Left lung (tissue), 10 donors: ENCODE results near the gene LILRB3. TPM values are rescaled to one million over a fixed set of nuclear protein-coding genes. Genes with fewer than 3 reads are reported as not detected.
"Not testable (repeated sequence)": the region's sequence is repeated elsewhere in the genome, so short reads cannot be mapped to it uniquely, and the experiment has no call there.

Experiments used
- ATAC-seq: fragments of 200-7000 bp; cut with Tn5 transposase; one replicate; pipeline ENCODE4 v1.9.1; 2020; ENCODE audit warnings: moderate library complexity
- DNase-seq, 4 donors: peaks; one replicate each; pipeline ENCODE4 v3.0.0-alpha.2; 2013 to 2020
- H3K27ac ChIP-seq, 2 donors: fragments of 200-600 bp; sonication (generic) in 1 of 2; one replicate each; pipeline versions ENCODE4 v1.5.0 to v1.8.0; 2020 to 2021
- H3K27me3 ChIP-seq, 2 donors: fragments of 200-600 bp; sonication (generic) in 1 of 2; one replicate each; pipeline versions ENCODE4 v1.5.0 to v1.8.0; 2020 to 2021
- H3K36me3 ChIP-seq, 2 donors: fragments of 200-600 bp; sonication (generic) in 1 of 2; one replicate each; pipeline versions ENCODE4 v1.5.0 to v1.8.0; 2020 to 2021
- H3K4me1 ChIP-seq, 2 donors: fragments of 200-600 bp; one replicate each; pipeline ENCODE4 v1.8.0; 2021
- H3K4me3 ChIP-seq, 2 donors: fragments of 200-600 bp; sonication (generic) in 1 of 2; one replicate each; pipeline versions ENCODE4 v1.5.0 to v1.8.0; 2020 to 2021; ENCODE audit warnings: mild to moderate bottlenecking in 1 of 2
- H3K9me3 ChIP-seq, 2 donors: fragments of 200-600 bp; sonication (generic) in 1 of 2; one replicate each; pipeline versions ENCODE4 v1.5.0 to v1.8.0; 2020 to 2021
- CTCF ChIP-seq, 2 donors: fragments of 200-600 bp; sonication (generic) in 1 of 2; IDR thresholded peaks; one replicate each; pipeline versions ENCODE4 v1.5.0 to v1.8.0; 2021; ENCODE audit warnings: antibody characterized with exemption in 2 of 2
- intact Hi-C, 2 donors: fragments of 100-400 bp; cut with DNase I; formaldehyde crosslinking; loops; one replicate each; pipeline versions ENCODE4 v1.11.2 to v1.14.2; 2022
- polyA plus RNA-seq, 6 donors: library from polyadenylated mRNA; unstranded; fragments of 120-200 nt; gene quantifications; one replicate each; pipeline ENCODE4 v1.2.1, GENCODE V29; 2013; ENCODE audit not compliant: insufficient read length in 6 of 6
- total RNA-seq, 2 donors: library from RNA; stranded (reverse); fragmentation: NEBNext Ultra II Directional; extraction: Animal tissue kit (Norgen Biotek cat#: 25700); gene quantifications; one replicate each; pipeline ENCODE4 v1.2.1, GENCODE V29; 2021
- donor health status: DM: no; HTN: yes; CAD: no.
- donor health status: DM: no; HTN: no; CAD: no.

The LILRB3 gene
- total and polyA plus RNA-seq, 8 donors: 2.1 to 90.8 (median 2.6) TPM

DNA sequence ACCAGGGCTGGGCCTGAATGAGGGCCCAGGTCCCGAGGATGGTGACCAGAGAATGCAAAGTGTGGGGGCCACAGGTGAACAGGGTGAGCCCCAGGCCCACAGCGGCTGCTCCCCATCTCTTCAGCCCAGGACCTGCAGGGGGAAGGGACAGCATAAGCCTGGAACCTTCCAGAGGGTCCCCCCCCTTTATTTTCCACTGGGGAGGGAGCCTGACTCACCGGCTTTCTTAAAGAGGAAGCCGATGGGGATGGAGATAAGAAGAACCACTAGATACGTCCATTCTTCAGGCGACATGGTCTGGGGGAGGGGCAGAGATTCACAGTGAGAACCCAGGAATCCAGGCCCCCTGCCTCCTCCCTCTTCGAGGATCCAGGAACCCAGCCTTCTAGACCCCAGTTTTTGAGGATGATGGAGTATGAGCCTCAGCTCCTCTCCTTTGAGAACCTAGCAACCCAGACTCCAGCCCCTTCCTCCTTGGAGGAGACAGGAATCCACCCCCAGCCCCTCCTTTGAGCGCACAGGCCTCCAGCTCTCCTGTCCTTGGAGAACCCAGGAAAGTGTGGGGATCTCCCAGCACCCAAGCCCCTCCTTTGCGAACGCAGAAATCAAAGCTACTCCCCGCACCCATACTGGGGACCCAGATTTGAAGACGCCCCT is 34.5 kb downstream of the LILRB3 start:
- Histone ChIP-seq H3K4me3 (peak overlapping the region; percentile 52 to 95), H3K27me3 (no peaks in the 10 kb centered on the region), H3K27ac (peak overlapping the region; percentile 99), H3K9me3 (no peaks in the 10 kb centered on the region), H3K36me3 (peaks cover 0 to 36% of the 10 kb centered on the region in 2 donors), H3K4me1 (peaks cover 11 to 38% of the 10 kb centered on the region in 2 donors)
- intact Hi-C loops: no loop called here
- peak in 1 of 4 donors; percentile 63 for DNase-seq
- no peak for TF ChIP-seq CTCF (IDR thresholded peaks at IDR 0.05)
- ATAC-seq: no peak

DNA sequence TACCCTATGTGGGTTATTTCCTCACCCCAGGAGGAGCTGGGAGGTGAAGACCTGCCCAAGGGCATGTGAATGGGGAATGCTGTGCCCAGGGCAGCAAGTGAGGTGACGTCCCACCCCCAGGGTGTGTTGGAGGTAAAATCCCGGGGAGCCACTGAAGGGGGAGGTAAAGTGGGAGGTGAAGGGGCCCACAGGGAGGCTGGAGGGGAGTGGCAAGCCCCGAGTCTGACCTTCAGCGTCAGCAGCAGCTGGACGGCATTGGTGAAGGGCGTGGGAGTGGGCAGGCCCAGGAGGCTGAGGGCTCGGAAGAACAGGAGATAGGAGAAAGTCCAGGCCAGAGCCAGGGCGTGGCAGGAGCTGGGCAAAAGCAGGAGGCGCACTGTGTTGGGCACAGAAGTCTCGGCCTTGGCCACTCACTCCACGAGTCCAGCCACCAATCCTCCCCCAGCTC is 35.8 kb downstream of the LILRB3 start:
- no peak for TF ChIP-seq CTCF (IDR thresholded peaks at IDR 0.05)
- no peak overlapping the region for H3K27ac ChIP-seq
- H3K9me3 ChIP-seq: no peaks in the 10 kb centered on the region
- no peak overlapping the region for H3K4me3 ChIP-seq
- H3K4me1 ChIP-seq: peaks cover 8 to 26% of the 10 kb centered on the region in 2 donors
- H3K36me3 ChIP-seq: peaks cover 0 to 44% of the 10 kb centered on the region in 2 donors
- no peak for ATAC-seq
- DNase-seq: peak in 1 of 4 donors; percentile 66
- no peaks in the 10 kb centered on the region for H3K27me3 ChIP-seq
- intact Hi-C loops: no loop called here

- Histone ChIP-seq H3K27me3 (no peaks in the 10 kb centered on the region), H3K9me3 (no peaks in the 10 kb centered on the region), H3K36me3 (peaks cover 0 to 44% of the 10 kb centered on the region in 2 donors), H3K27ac (no peak overlapping the region), H3K4me1 (peaks cover 4 to 21% of the 10 kb centered on the region in 2 donors), H3K4me3 (no peak overlapping the region)
- no peak for ATAC-seq
- intact Hi-C loops: no loop called here
- no peak for TF ChIP-seq CTCF (IDR thresholded peaks at IDR 0.05)
- DNase-seq: peak in 1 of 4 donors; percentile 30
Observed at GRCh38 chr19:54186351-54186750, 36.5 kb downstream of the LILRB3 start.

DNA sequence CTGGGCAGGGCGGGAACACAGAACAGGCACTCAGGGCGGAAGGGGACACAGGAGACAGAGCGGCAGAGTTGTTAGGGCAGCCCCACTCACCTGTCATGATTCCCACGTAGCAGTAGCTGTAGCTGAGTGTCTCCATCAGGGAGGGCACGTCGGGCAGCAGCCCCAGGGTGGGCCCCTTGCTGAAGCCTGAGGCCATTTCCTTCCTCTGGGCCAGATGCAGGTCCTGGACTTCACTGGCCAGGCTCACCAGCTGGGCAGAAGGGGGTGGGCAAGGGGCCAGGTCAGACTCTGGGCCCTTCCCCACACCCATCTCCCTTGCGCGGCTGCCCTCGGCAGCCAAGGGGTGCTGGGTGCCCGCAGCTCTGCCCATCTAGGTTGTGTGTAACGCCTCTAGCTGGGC is 39.4 kb downstream of the LILRB3 start:
- no peak for ATAC-seq
- intact Hi-C loops: no loop called here
- no peaks in the 10 kb centered on the region for H3K9me3 ChIP-seq

GRCh38 chr19:54181894-54182293 is 40.9 kb downstream of the LILRB3 start:
- H3K27me3 ChIP-seq, H3K9me3 ChIP-seq, ATAC-seq, H3K4me1 ChIP-seq, H3K4me3 ChIP-seq, intact Hi-C loops, DNase-seq, H3K27ac ChIP-seq: not testable (repeated sequence)
- peaks cover 0 to 82% of the 10 kb centered on the region in 2 donors for H3K36me3 ChIP-seq

More for the DNA sequence above, 39.4 kb downstream of the LILRB3 start:
- DNase-seq: peak in 1 of 4 donors; percentile 34
- TF ChIP-seq CTCF (IDR thresholded peaks at IDR 0.05): no peak
- H3K27me3 ChIP-seq: no peaks in the 10 kb centered on the region
- no peak overlapping the region for H3K4me3 ChIP-seq
- H3K36me3 ChIP-seq: peaks cover 0 to 73% of the 10 kb centered on the region in 2 donors
- H3K27ac ChIP-seq: no peak overlapping the region
- peaks cover 2 to 16% of the 10 kb centered on the region in 2 donors for H3K4me1 ChIP-seq
